T-helper 2 cell (primary cell): ENCODE data around the gene IFI27L2.
A peak's percentile ranks its signal among the peaks of the same experiment; 100 is the strongest.

Experiments
- DNase-seq, 5 experiments: peaks; one replicate each; pipeline versions ENCODE4 v3.0.0 to v3.0.0-alpha.2; 2012 to 2022

IFI27L2 gene

GRCh38 chr14:94098326-94098992, 30.9 kb downstream of the IFI27L2 start:
- DNase-seq, result no peak

GRCh38 chr14:94097091-94097490, 32.3 kb downstream of the IFI27L2 start:
- DNase-seq, result no peak

GRCh38 chr14:94093418-94093817, 36.0 kb downstream of the IFI27L2 start:
- no peak for DNase-seq

- DNase-seq, result no peak
Observed at GRCh38 chr14:94089479-94089878, 39.9 kb downstream of the IFI27L2 start.

GRCh38 chr14:94088516-94088915, 40.9 kb downstream of the IFI27L2 start:
- DNase-seq, result no peak

GRCh38 chr14:94087891-94088290, 41.5 kb downstream of the IFI27L2 start:
- DNase-seq, result no peak

GRCh38 chr14:94081386-94081820, 48.0 kb downstream of the IFI27L2 start:
- peak in 1 of 5 experiments; percentile 59 for DNase-seq

GRCh38 chr14:94080621-94081385, 48.6 kb downstream of the IFI27L2 start, which contains the start of the genes DDX24 and IFI27L1:
Gene DDX24 (minus strand): TSS chr14:94081202. CDS start chr14:94079742, 1,460 bp downstream.
Gene IFI27L1 (plus strand): TSS chr14:94081310. CDS start chr14:94096938, 15,628 bp downstream.
- DNase-seq, result peak; percentile 92 to 98 (median 95)

- DNase-seq, result peak in 1 of 5 experiments; percentile 33
Observed at GRCh38 chr14:94079891-94080620, 49.3 kb downstream of the IFI27L2 start.

- DNase-seq, result no peak
Observed at GRCh38 chr14:94077823-94078222, 51.6 kb downstream of the IFI27L2 start.
